Spleen (tissue), 11 donors: Measurements from ENCODE around the gene AFAP1. TPM values are rescaled to one million over a fixed set of nuclear protein-coding genes. Genes with fewer than 3 reads are reported as not detected.
A peak's percentile ranks its signal among the peaks of the same experiment; 100 is the strongest.

Experiments used
- DNase-seq: peaks from one replicate; pipeline ENCODE4 v3.0.0-alpha.2; 2020
- H3K27ac ChIP-seq, 8 donors: fragments of 200-600 bp; sonication (generic) in 7 of 8; 1 replicate in 4 of 8; 2 replicates in 4 of 8; pipeline versions ENCODE4 v1.5.0 to v1.8.0; 2016 to 2021; ENCODE audit warnings: inconsistent platforms in 4 of 8, mild to moderate bottlenecking in 4 of 8, moderate library complexity in 1 of 8
- H3K27me3 ChIP-seq, 7 donors: fragments of 200-600 bp; sonication (generic) in 6 of 7; replicated peaks in 1 of 7; 1 replicate in 4 of 7; 2 replicates in 3 of 7; pipeline versions ENCODE4 v1.5.0 to v1.8.0; 2016 to 2021; ENCODE audit warnings: inconsistent platforms in 3 of 7, mild to moderate bottlenecking in 1 of 7
- H3K36me3 ChIP-seq, 6 donors: fragments of 200-600 bp; sonication (generic) in 5 of 6; 1 replicate in 4 of 6; 2 replicates in 2 of 6; pipeline versions ENCODE4 v1.5.0 to v1.8.0; 2016 to 2021; ENCODE audit warnings: inconsistent platforms in 2 of 6
- H3K4me1 ChIP-seq, 6 donors: fragments of 200-600 bp; sonication (generic) in 5 of 6; 1 replicate in 3 of 6; 2 replicates in 3 of 6; pipeline versions ENCODE4 v1.5.0 to v1.8.0; 2016 to 2021; ENCODE audit warnings: inconsistent platforms in 3 of 6
- H3K4me3 ChIP-seq, 8 donors: fragments of 200-600 bp; sonication (generic) in 7 of 8; 1 replicate in 4 of 8; 2 replicates in 4 of 8; pipeline versions ENCODE4 v1.5.0 to v1.8.0; 2016 to 2021; ENCODE audit warnings: inconsistent platforms in 4 of 8, mild to moderate bottlenecking in 4 of 8, moderate library complexity in 2 of 8
- H3K9me3 ChIP-seq, 8 donors: fragments of 200-600 bp; sonication (generic) in 7 of 8; 1 replicate in 4 of 8; 2 replicates in 4 of 8; pipeline versions ENCODE4 v1.5.0 to v1.8.0; 2016 to 2021; ENCODE audit warnings: inconsistent platforms in 4 of 8
- POLR2A ChIP-seq, 3 donors: fragments of 450-650 bp; IDR thresholded peaks; one replicate each; pipeline ENCODE4 v1.5.1; 2017; ENCODE audit warnings: antibody characterized with exemption in 3 of 3, mild to moderate bottlenecking in 1 of 3
- POLR2AphosphoS5 ChIP-seq, 3 donors: sonication (generic); formaldehyde crosslinking; IDR thresholded peaks; one replicate each; pipeline ENCODE4 v1.5.1; 2017; ENCODE audit warnings: antibody characterized with exemption in 3 of 3
- WGBS, 5 donors: extraction: QIAGEN DNeasy Blood & Tissue Kit in 3 of 5; methylation state at CpG; one replicate each; pipeline versions ENCODE4 v1.1.5 to v1.1.7; 2013 to 2018; 5-methylcytosine and 5-hydroxymethylcytosine counted together
- intact Hi-C: fragments of 100-400 bp; cut with DNase I; formaldehyde crosslinking; loops from one replicate; pipeline ENCODE4 v1.15.0; 2023; ENCODE audit warnings: low total_unique reads
- polyA plus RNA-seq, 3 donors: library from polyadenylated mRNA; stranded (reverse); fragments of 200-250 nt; gene quantifications; one replicate each; pipeline ENCODE4 v1.2.1, GENCODE V29; 2013
- total RNA-seq, 7 donors: library from RNA; depleted of rRNA in 3 of 7; stranded (reverse); fragments of >200 nt in 3 of 7; fragmentation: NEBNext Ultra II Directional in 4 of 7; extraction: Animal tissue kit (Norgen Biotek cat#: 25700) in 4 of 7; gene quantifications; one replicate each; pipeline versions ENCODE4 v1.1.0 to v1.2.1, GENCODE V29; 2016 to 2021
- TF ChIP-seq, protein P1 (sequence below), 11 experiments: fragments of 200-600 bp in 7 of 11; fragments of 450-650 bp in 4 of 11; sonication (generic) in 4 of 11; IDR thresholded peaks in 8 of 11; conservative IDR thresholded peaks in 3 of 11; 1 replicate in 7 of 11; 2 replicates in 4 of 11; pipeline versions ENCODE4 v1.4.0 to v1.8.0; 2016 to 2021; ENCODE audit warnings: antibody characterized with exemption in 11 of 11, inconsistent platforms in 4 of 11, mild to moderate bottlenecking in 1 of 11
- donor health status: healthy with polysubstance abuse.
- donor health status: DM: no; HTN: no; CAD: no; lungs with moderate emphysema.
- donor health status: DM: no; HTN: no; CAD: no.
- donor health status: Bipolar disorder and iron deficiency.
- donor health status: healthy.
- donor health status: DM: no; HTN: no; CAD: no.
- donor health status: DM: yes; HTN: yes; CAD: no.

AFAP1 gene
- total and polyA plus RNA-seq, 10 donors, result 1.6 to 29.2 (median 12.1) TPM

- H3K4me1 ChIP-seq, result peaks cover 0 to 19% (median 4%) of the 10 kb centered on the region in 6 donors
- peaks cover 0 to 16% (median 2%) of the 10 kb centered on the region in 6 donors for H3K36me3 ChIP-seq
- H3K27ac ChIP-seq, result peak overlapping the region in 1 of 8 donors; percentile 68
- no peak for TF ChIP-seq POLR2A (IDR thresholded peaks at IDR 0.05)
- no peak for TF ChIP-seq POLR2AphosphoS5 (IDR thresholded peaks at IDR 0.05)
- TF ChIP-seq, protein P1, sequence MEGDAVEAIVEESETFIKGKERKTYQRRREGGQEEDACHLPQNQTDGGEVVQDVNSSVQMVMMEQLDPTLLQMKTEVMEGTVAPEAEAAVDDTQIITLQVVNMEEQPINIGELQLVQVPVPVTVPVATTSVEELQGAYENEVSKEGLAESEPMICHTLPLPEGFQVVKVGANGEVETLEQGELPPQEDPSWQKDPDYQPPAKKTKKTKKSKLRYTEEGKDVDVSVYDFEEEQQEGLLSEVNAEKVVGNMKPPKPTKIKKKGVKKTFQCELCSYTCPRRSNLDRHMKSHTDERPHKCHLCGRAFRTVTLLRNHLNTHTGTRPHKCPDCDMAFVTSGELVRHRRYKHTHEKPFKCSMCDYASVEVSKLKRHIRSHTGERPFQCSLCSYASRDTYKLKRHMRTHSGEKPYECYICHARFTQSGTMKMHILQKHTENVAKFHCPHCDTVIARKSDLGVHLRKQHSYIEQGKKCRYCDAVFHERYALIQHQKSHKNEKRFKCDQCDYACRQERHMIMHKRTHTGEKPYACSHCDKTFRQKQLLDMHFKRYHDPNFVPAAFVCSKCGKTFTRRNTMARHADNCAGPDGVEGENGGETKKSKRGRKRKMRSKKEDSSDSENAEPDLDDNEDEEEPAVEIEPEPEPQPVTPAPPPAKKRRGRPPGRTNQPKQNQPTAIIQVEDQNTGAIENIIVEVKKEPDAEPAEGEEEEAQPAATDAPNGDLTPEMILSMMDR (IDR thresholded peaks at IDR 0.05 in 8 of 11, conservative IDR thresholded peaks at IDR 0.05 in 3 of 11), result peak; percentile 36 to 74 (median 65)
- no peak for DNase-seq
- no peak overlapping the region for H3K4me3 ChIP-seq
- WGBS, 5 donors, result 43 to 50% (median 48%) methylated on average over 11 of the region's 11 CpGs
- no peaks in the 10 kb centered on the region for H3K27me3 ChIP-seq
- no peaks in the 10 kb centered on the region for H3K9me3 ChIP-seq
- intact Hi-C loops, result no loop called here
These were observed 95.6 kb downstream of the AFAP1 start for GRCh38 chr4:7843831-7844593.

DNA sequence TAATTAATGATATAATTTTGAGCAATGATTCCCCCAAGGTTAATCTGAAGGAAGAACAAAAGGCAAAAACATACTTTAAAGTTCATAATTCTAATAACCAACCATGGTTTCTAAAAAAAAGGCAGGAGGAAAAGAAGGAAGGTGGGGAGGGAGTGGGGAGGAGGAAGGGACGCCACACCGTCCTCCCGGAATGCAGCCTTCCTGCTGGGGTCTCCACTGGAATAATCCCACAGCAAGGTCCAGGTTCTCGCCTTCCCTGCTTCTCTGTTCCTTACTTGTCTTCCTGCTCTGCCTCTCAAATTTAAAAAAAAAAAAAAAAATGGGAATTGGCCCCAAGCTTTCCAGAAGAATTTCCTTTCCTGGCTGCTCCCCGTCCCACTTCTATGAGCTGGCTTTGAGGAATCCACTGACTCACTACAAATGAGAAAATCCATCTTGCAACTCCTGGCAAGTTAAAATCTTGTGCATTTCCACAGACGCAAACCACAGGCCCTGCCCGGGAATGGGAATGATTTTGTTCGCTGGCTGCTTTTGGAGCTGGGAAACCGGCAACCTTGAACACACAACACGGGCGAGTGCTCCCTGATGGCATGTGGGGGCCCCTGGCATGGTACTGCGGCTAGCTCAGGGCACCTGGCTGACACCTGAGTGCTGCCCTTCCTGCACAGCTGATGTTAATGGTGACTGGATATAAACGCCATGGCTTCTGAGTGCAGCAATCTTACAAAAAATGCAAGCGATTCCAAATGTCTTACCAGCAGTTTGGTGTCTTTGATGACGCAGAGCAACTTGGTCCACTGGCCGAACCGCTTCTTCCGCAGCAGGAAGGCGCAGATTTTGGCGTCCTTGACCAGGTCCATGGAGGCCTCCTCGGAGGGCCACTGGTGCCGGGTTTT lies 97.0 kb downstream of the AFAP1 start:
- H3K9me3 ChIP-seq, result no peaks in the 10 kb centered on the region
- H3K27ac ChIP-seq, result peak overlapping the region in 7 of 8 donors; percentile 54 to 68 (median 58)
- H3K27me3 ChIP-seq, result no peaks in the 10 kb centered on the region
- intact Hi-C loops, result no loop called here
- H3K4me1 ChIP-seq, result peaks cover 0 to 19% (median 4%) of the 10 kb centered on the region in 6 donors
- 77 to 88% (median 84%) methylated on average over 22 of the region's 22 CpGs for WGBS, 5 donors
- peaks cover 0 to 27% (median 2%) of the 10 kb centered on the region in 6 donors for H3K36me3 ChIP-seq
- DNase-seq, result no peak
- no peak overlapping the region for H3K4me3 ChIP-seq
- peak in 2 of 3 donors; percentile 15 to 24 for TF ChIP-seq POLR2AphosphoS5 (IDR thresholded peaks at IDR 0.05)
- TF ChIP-seq, protein P1 (IDR thresholded peaks at IDR 0.05 in 8 of 11, conservative IDR thresholded peaks at IDR 0.05 in 3 of 11), result no peak
- TF ChIP-seq POLR2A (IDR thresholded peaks at IDR 0.05), result no peak

DNA sequence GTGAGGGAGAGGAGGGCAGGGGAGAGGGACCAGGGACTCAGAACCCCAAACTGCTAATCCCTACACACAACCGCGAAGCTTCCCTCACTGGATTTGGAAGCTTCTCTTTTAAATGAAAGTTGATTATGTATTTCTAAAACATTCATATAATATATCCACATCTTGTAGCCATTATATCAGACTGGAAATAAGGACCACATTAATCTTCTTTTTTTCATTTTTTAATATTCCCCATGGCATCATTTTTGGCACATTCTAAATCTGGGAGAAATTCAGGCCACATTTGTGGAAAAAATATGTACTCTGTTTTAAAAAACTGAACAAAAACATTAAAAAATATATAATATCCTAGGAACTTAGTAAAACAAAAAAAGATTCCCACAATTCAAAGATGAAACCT lies 97.8 kb downstream of the AFAP1 start:
- Histone ChIP-seq H3K9me3 (no peaks in the 10 kb centered on the region), H3K4me1 (peaks cover 0 to 19% (median 4%) of the 10 kb centered on the region in 6 donors), H3K27ac (peak overlapping the region in 4 of 8 donors; percentile 54 to 68 (median 60)), H3K4me3 (no peak overlapping the region), H3K36me3 (peaks cover 0 to 33% (median 3%) of the 10 kb centered on the region in 6 donors), H3K27me3 (no peaks in the 10 kb centered on the region)
- TF ChIP-seq POLR2A (IDR thresholded peaks at IDR 0.05) (no peak), POLR2AphosphoS5 (IDR thresholded peaks at IDR 0.05) (no peak)
- TF ChIP-seq, protein P1 (IDR thresholded peaks at IDR 0.05 in 8 of 11, conservative IDR thresholded peaks at IDR 0.05 in 3 of 11), result no peak
- WGBS, 5 donors, result 87 to 100% (median 91%) methylated on average over 2 of the region's 2 CpGs
- intact Hi-C loops, result no loop called here
- DNase-seq, result no peak
